Activated CD8-positive, alpha-beta memory T cell treated with anti-CD3 and anti-CD28 coated beads, Interleukin-2, amount 10 ng/mL, durations not matched to agents 7 days and 5 days (primary cell): Measurements from ENCODE around the gene CDC27. TPM values are rescaled to one million over a fixed set of nuclear protein-coding genes. Genes with fewer than 3 reads are reported as not detected.

Experiments
- total RNA-seq, 2 experiments: library from RNA; stranded (reverse); gene quantifications; one replicate each; pipeline ENCODE4 v1.2.3, GENCODE V29; 2021

CDC27 gene
- total RNA-seq, 2 experiments from 2014 or later, result 151 to 155 TPM

Other genes starting within 250 kb of the CDC27 start
- not detected for gene RPRML, start 210.0 kb downstream of the CDC27 start, total RNA-seq
- under 1 TPM in 1 of 2 experiments, not detected in 1; 0.82 TPM for gene MYL4, start 20.1 kb upstream of the CDC27 start, total RNA-seq
- gene ITGB3, start 64.5 kb upstream of the CDC27 start, total RNA-seq, result under 1 TPM; 0.21 to 0.93 TPM
- gene EFCAB13, start 134.7 kb upstream of the CDC27 start, total RNA-seq, result 1 to 10 TPM; 5.9 to 9.1 TPM